K562 (cell line): ENCODE data around the gene EOGT. TPM values are rescaled to one million over a fixed set of nuclear protein-coding genes. Genes with fewer than 3 reads are reported as not detected.

Experiments used
- ARHGAP35 ChIP-seq: fragments of 450-650 bp; IDR thresholded peaks from 2 replicates; pipeline ENCODE4 v1.6.1; 2018; ENCODE audit not compliant: partially characterized antibody
- CGGBP1 ChIP-seq: fragments of 250-450 bp; sonication (Bioruptor Pico); IDR thresholded peaks from 2 replicates; pipeline ENCODE4 v1.9.0; 2021; ENCODE audit warnings: mild to moderate bottlenecking
- CHD1 ChIP-seq: fragments of 200-600 bp; sonication (generic); IDR thresholded peaks from one replicate; pipeline ENCODE4 v1.6.1; 2012; ENCODE audit warnings: mild to moderate bottlenecking, moderate library complexity, low read length, inconsistent platforms
- EZH2 ChIP-seq: IDR thresholded peaks from 2 replicates; pipeline ENCODE4 v1.6.1; 2012; ENCODE audit warnings: low read depth, mild to moderate bottlenecking, inconsistent platforms, low read length, borderline replicate concordance
- FIP1L1 ChIP-seq: fragments of 200-400 bp; formaldehyde crosslinking; IDR thresholded peaks from 2 replicates; pipeline ENCODE4 v1.6.1; 2018; ENCODE audit warnings: mild to moderate bottlenecking, low read depth, low read length; ENCODE audit not compliant: poor library complexity, severe bottlenecking
- HDAC3 ChIP-seq: fragments of 450-650 bp; IDR thresholded peaks from 2 replicates; pipeline ENCODE4 v1.6.1; 2018; ENCODE audit warnings: borderline replicate concordance, mild to moderate bottlenecking, moderate library complexity; ENCODE audit not compliant: partially characterized antibody
- HNRNPK ChIP-seq: fragments of 200-400 bp; formaldehyde crosslinking; IDR thresholded peaks from one replicate; pipeline ENCODE4 v1.6.1; 2018; ENCODE audit warnings: mild to moderate bottlenecking, low read depth, low read length; ENCODE audit not compliant: poor library complexity, severe bottlenecking
- KDM4B ChIP-seq, 2 experiments: fragments of 450-650 bp in 1 of 2; sonication (generic) in 1 of 2; IDR thresholded peaks; 2 replicates each; pipeline ENCODE4 v1.6.1; 2016 to 2017; ENCODE audit warnings: borderline replicate concordance in 2 of 2, antibody characterized with exemption in 1 of 2, low read depth in 1 of 2, mild to moderate bottlenecking in 1 of 2
- PATZ1 ChIP-seq: fragments of 250-450 bp; sonication (Bioruptor Pico); IDR thresholded peaks from 2 replicates; pipeline ENCODE4 v1.5.0; 2020; ENCODE audit warnings: mild to moderate bottlenecking, borderline replicate concordance
- POLR2G ChIP-seq: fragments of 200-400 bp; formaldehyde crosslinking; IDR thresholded peaks from 2 replicates; pipeline ENCODE4 v1.6.1; 2017; ENCODE audit warnings: low read depth, mild to moderate bottlenecking, antibody characterized with exemption, low read length, moderate library complexity
- RB1 ChIP-seq: fragments of 450-650 bp; IDR thresholded peaks from 2 replicates; pipeline ENCODE4 v1.6.1; 2017; ENCODE audit warnings: low read depth, mild to moderate bottlenecking
- RBM34 ChIP-seq: fragments of 200-400 bp; formaldehyde crosslinking; IDR thresholded peaks from 2 replicates; pipeline ENCODE4 v1.6.1; 2018; ENCODE audit warnings: low read length, borderline replicate concordance; ENCODE audit not compliant: insufficient read depth
- TAF15 ChIP-seq: fragments of 200-400 bp; formaldehyde crosslinking; IDR thresholded peaks from 2 replicates; pipeline ENCODE4 v1.6.1; 2017; ENCODE audit warnings: mild to moderate bottlenecking, low read depth, low read length, moderate library complexity
- THAP12 ChIP-seq: fragments of 250-450 bp; sonication (Bioruptor Pico); IDR thresholded peaks from 2 replicates; pipeline ENCODE4 v1.9.0; 2021; ENCODE audit warnings: mild to moderate bottlenecking, inconsistent platforms
- TRIM25 ChIP-seq: fragments of 450-650 bp; IDR thresholded peaks from 2 replicates; pipeline ENCODE4 v1.7.0; 2016; ENCODE audit warnings: borderline replicate concordance
- ZNF165 ChIP-seq: fragments of 250-450 bp; sonication (Bioruptor Pico); IDR thresholded peaks from 2 replicates; pipeline ENCODE4 v1.4.0; 2020; ENCODE audit warnings: borderline replicate concordance
- ZNF561 ChIP-seq: fragments of 450-650 bp; formaldehyde crosslinking; conservative IDR thresholded peaks from 2 replicates; pipeline ENCODE4 v1.4.0; 2020; ENCODE audit warnings: mild to moderate bottlenecking, moderate library complexity
- ZNF76 ChIP-seq: fragments of 250-450 bp; sonication (Bioruptor Pico); IDR thresholded peaks from 2 replicates; pipeline ENCODE4 v1.4.0; 2020; ENCODE audit warnings: mild to moderate bottlenecking, moderate library complexity, borderline replicate concordance
- polyA plus RNA-seq, 8 experiments: library from polyadenylated mRNA; depleted of rRNA in 4 of 8; stranded (reverse) in 5 of 8; unstranded in 3 of 8; fragments of >200 nt; fragmentation: Nextera tagmentation in 2 of 8; fragmentation: Illumina TruSeq in 1 of 8; extraction: Ambion mirVana in 2 of 8; extraction: Trizol in 1 of 8; gene quantifications; 2 replicates each; pipeline versions ENCODE4 v1.2.1 to v1.2.3, GENCODE V29; 2011 to 2014; ENCODE audit warnings: inconsistent platforms in 1 of 8, missing spikeins in 1 of 8
- total RNA-seq, 7 experiments: library from RNA; depleted of rRNA in 6 of 7; stranded (reverse); fragments of >200 nt in 6 of 7; fragmentation: Illumina TruSeq in 2 of 7; extraction: Trizol in 2 of 7; gene quantifications; 2 replicates each; pipeline versions ENCODE4 v1.2.1 to v1.2.3, GENCODE V29; 2011 to 2021; ENCODE audit warnings: low replicate concordance in 1 of 7

Gene EOGT
- total and polyA plus RNA-seq, 9 of the 15 experiments (the other 6 are each of a cell fraction or from before 2014, with no cell fraction given), result 3.6 to 17.9 (median 7.4) TPM

GRCh38 chr3:69013253-69014021 is at the start of gene EOGT (continued):
- no peak for TF ChIP-seq ZNF76 (CRISPR knock-in tag)
- TF ChIP-seq KDM4B (IDR thresholded peaks at IDR 0.05; ENCODE audit: borderline replicate concordance in 2 of 2, low read depth in 1 of 2), result peak in 1 of 2 experiments; percentile 62; a peak in 1 of 4 replicates
- TF ChIP-seq TRIM25, result no peak
- TF ChIP-seq THAP12 (CRISPR knock-in tag), result 0 out of 2 replicates have a peak, but pooled peaks have one; percentile 12
- TF ChIP-seq CHD1, result no peak
- TF ChIP-seq RB1, result peak; percentile 69
- no peak for TF ChIP-seq PATZ1 (CRISPR knock-in tag)
- TF ChIP-seq HNRNPK, result no peak
- TF ChIP-seq FIP1L1, result peak; percentile 63
- TF ChIP-seq HDAC3, result no peak
- TF ChIP-seq CGGBP1 (CRISPR knock-in tag), result no peak
- no peak for TF ChIP-seq RBM34
- TF ChIP-seq ARHGAP35, result no peak
- 0 out of 2 replicates have a peak, but pooled peaks have one; percentile 61 for TF ChIP-seq ZNF165 (CRISPR knock-in tag)
- TF ChIP-seq ZNF561 (CRISPR knock-in tag), result no peak
- TF ChIP-seq POLR2G, result peak; percentile 91
- no peak for TF ChIP-seq TAF15
- no peak for TF ChIP-seq EZH2
